ENCODE data around the gene RAET1G. TPM values are rescaled to one million over a fixed set of nuclear protein-coding genes. Genes with fewer than 3 reads are reported as not detected.
"Not testable (repeated sequence)": the region's sequence is repeated elsewhere in the genome, so short reads cannot be mapped to it uniquely, and the experiment has no call there.

Gene RAET1G
- total RNA-seq, 1 experiment from 2014 or later: 0.45 TPM

GRCh38 chr6:149967591-149967990 lies 44.7 kb upstream of the RAET1G start:
- no TSS peak for BruUV-seq (replicated peaks)
- POLR2A ChIA-PET (ENCODE audit: low non-redundant PET): no interaction called here
- intact Hi-C loops (cut with micrococcal nuclease; ENCODE audit: unreplicated experiment): no loop called here

DNA sequence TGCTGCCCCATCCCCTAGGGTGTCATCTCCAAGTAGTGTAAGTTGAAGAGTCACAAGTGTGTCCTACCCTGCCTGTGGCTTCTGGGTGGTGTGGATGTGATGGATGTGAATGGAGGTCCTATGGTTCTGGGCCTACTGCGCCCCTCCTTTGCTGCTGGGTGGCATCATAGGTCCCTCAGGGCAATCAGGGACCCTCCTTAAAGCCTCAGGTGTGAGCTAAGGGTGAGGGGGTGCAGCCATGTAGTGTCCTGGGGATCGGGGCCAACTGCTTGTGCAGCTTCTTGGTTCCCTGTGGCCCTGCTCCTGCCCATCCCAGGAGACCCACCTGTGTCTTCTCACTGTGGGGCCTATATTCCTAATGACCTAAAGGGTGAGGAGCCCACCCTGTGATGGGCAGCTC lies 43.4 kb upstream of the RAET1G start:
- POLR2A ChIA-PET (ENCODE audit: low non-redundant PET); CTCF ChIA-PET; BruUV-seq (replicated peaks); H3K36me3 ChIP-seq (ENCODE audit: insufficient read depth, low read length, poor library complexity, severe bottlenecking); H3K4me1 ChIP-seq (ENCODE audit: insufficient read depth, low read length, poor library complexity, severe bottlenecking); DNase-seq (ENCODE audit: low spot score); intact Hi-C loops (cut with micrococcal nuclease; ENCODE audit: unreplicated experiment); H3K4me3 ChIP-seq (ENCODE audit: low read depth, low read length, poor library complexity, severe bottlenecking); H3K27ac ChIP-seq (ENCODE audit: low read depth, low read length, poor library complexity, severe bottlenecking); H3K9me3 ChIP-seq (ENCODE audit: low read depth, low read length, poor library complexity, severe bottlenecking): not testable (repeated sequence)
- peaks cover 18% of the 10 kb centered on the region for H3K27me3 ChIP-seq (replicated peaks; ENCODE audit: insufficient read depth, low read depth, low read length, poor library complexity)

More at GRCh38 chr6:149967591-149967990, 44.7 kb upstream of the RAET1G start:
- Histone ChIP-seq H3K4me1 (ENCODE audit: insufficient read depth, low read length, poor library complexity, severe bottlenecking) (peaks cover 7% of the 10 kb centered on the region), H3K9me3 (ENCODE audit: low read depth, low read length, poor library complexity, severe bottlenecking) (no peaks in the 10 kb centered on the region), H3K27ac (ENCODE audit: low read depth, low read length, poor library complexity, severe bottlenecking) (no peak overlapping the region), H3K36me3 (ENCODE audit: insufficient read depth, low read length, poor library complexity, severe bottlenecking) (no peaks in the 10 kb centered on the region), H3K27me3 (replicated peaks; ENCODE audit: insufficient read depth, low read depth, low read length, poor library complexity) (peaks cover 18% of the 10 kb centered on the region), H3K4me3 (ENCODE audit: low read depth, low read length, poor library complexity, severe bottlenecking) (no peak overlapping the region)
- TF ChIP-seq, protein P1, sequence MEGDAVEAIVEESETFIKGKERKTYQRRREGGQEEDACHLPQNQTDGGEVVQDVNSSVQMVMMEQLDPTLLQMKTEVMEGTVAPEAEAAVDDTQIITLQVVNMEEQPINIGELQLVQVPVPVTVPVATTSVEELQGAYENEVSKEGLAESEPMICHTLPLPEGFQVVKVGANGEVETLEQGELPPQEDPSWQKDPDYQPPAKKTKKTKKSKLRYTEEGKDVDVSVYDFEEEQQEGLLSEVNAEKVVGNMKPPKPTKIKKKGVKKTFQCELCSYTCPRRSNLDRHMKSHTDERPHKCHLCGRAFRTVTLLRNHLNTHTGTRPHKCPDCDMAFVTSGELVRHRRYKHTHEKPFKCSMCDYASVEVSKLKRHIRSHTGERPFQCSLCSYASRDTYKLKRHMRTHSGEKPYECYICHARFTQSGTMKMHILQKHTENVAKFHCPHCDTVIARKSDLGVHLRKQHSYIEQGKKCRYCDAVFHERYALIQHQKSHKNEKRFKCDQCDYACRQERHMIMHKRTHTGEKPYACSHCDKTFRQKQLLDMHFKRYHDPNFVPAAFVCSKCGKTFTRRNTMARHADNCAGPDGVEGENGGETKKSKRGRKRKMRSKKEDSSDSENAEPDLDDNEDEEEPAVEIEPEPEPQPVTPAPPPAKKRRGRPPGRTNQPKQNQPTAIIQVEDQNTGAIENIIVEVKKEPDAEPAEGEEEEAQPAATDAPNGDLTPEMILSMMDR (conservative IDR thresholded peaks at IDR 0.05; ENCODE audit: low read depth, low read length): no peak
- no peak for TF ChIP-seq EZH2 (IDR thresholded peaks at IDR 0.05; ENCODE audit: borderline replicate concordance, low read depth, low read length, poor library complexity, severe bottlenecking)
- CTCF ChIA-PET: no interaction called here
- DNase-seq (ENCODE audit: low spot score): no peak

GRCh38 chr6:149965194-149966020 lies 42.5 kb upstream of the RAET1G start:
- POLR2A ChIA-PET (ENCODE audit: low non-redundant PET): no interaction called here
- Histone ChIP-seq H3K4me1 (ENCODE audit: insufficient read depth, low read length, poor library complexity, severe bottlenecking) (peaks cover 7% of the 10 kb centered on the region), H3K4me3 (ENCODE audit: low read depth, low read length, poor library complexity, severe bottlenecking) (peak overlapping the region; percentile 56), H3K27ac (ENCODE audit: low read depth, low read length, poor library complexity, severe bottlenecking) (no peak overlapping the region), H3K36me3 (ENCODE audit: insufficient read depth, low read length, poor library complexity, severe bottlenecking) (no peaks in the 10 kb centered on the region), H3K27me3 (replicated peaks; ENCODE audit: insufficient read depth, low read depth, low read length, poor library complexity) (peaks cover 18% of the 10 kb centered on the region), H3K9me3 (ENCODE audit: low read depth, low read length, poor library complexity, severe bottlenecking) (no peaks in the 10 kb centered on the region)
- no peak for TF ChIP-seq EZH2 (IDR thresholded peaks at IDR 0.05; ENCODE audit: borderline replicate concordance, low read depth, low read length, poor library complexity, severe bottlenecking)
- TF ChIP-seq, protein P1 (conservative IDR thresholded peaks at IDR 0.05; ENCODE audit: low read depth, low read length): no peak
- CTCF ChIA-PET: no interaction called here
- intact Hi-C loops (cut with micrococcal nuclease; ENCODE audit: unreplicated experiment): no loop called here
- DNase-seq (ENCODE audit: low spot score): no peak
- no TSS peak for BruUV-seq (replicated peaks)
